ENCODE results near the gene POC1A. TPM values are rescaled to one million over a fixed set of nuclear protein-coding genes. Genes with fewer than 3 reads are reported as not detected.

Gene POC1A
- total and polyA plus RNA-seq, 2 of the 8 experiments (the other 6 are each of a cell fraction or from before 2014, with no cell fraction given): 35.7 to 39.2 TPM

DNA sequence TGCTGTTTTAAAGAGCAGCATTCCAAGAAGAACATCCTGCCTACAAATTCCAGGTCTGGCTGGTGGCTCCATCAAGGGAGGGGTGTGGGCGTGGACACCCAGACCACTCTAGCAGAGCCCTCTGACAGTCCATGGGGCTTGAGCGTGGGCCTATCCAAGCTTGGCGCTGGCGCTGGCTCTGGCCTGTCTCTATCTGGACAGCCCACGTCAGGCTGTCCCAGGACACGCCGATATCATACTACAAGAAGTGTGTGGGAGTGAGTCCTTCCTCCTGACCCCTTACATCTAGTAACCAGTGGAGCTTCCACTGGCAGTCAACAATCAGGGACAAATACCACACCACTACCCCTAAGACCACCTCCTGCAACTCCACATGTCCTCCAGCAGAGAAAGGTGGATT is 80.7 kb downstream of the POC1A start:
- 98% methylated on average over 6 of the region's 7 CpGs; no CpG with 5 or more reads in 1 of the 2 experiments for WGBS, 2 experiments (ENCODE audit: extremely low coverage in 1 of 2, insufficient coverage in 1 of 2, insufficient read length in 1 of 2, insufficient replicate concordance in 2 of 2, low coverage in 1 of 2, low lambda C conversion rate in 2 of 2, missing lambda C conversion rate in 1 of 2)
- Histone ChIP-seq H2BK5ac (ENCODE audit: low read depth, low read length) (no peak overlapping the region), H4K5ac (ENCODE audit: insufficient read length, low read depth, low read length) (no peak overlapping the region), H3K4ac (replicated peaks; ENCODE audit: insufficient read length, low read depth, low read length) (no peak overlapping the region), H3K23me2 (ENCODE audit: low read depth, low read length) (no peaks in the 10 kb centered on the region), H3K79me2 (ENCODE audit: control insufficient read depth in 1 of 2, insufficient read depth in 2 of 2, low read length in 2 of 2) (no peaks in the 10 kb centered on the region), H3K36me3 (ENCODE audit: control insufficient read depth in 2 of 4, insufficient read depth in 4 of 4, low read length in 3 of 4) (peaks cover 0 to 12% (median 3%) of the 10 kb centered on the region in 4 experiments; a peak in 5 of 8 replicates), H2BK12ac (ENCODE audit: low read depth, low read length) (no peak overlapping the region), H3K27me3 (replicated peaks in 1 of 4; ENCODE audit: control insufficient read depth in 3 of 4, extremely low read depth in 1 of 4, insufficient read depth in 3 of 4, low read length in 3 of 4) (no peaks in the 10 kb centered on the region), H2AFZ (ENCODE audit: low read length) (no peak overlapping the region), H3K4me3 (ENCODE audit: extremely low read depth in 1 of 4, insufficient read depth in 2 of 4, low read depth in 3 of 4, low read length in 4 of 4) (no peak overlapping the region), H3K18ac (ENCODE audit: extremely low read depth, low read length) (no peak overlapping the region), H3K79me1 (ENCODE audit: low read depth, low read length) (no peaks in the 10 kb centered on the region; the same call in 1 of the 2 replicates), H3K14ac (ENCODE audit: insufficient read length) (no peak overlapping the region), H3K56ac (replicated peaks; ENCODE audit: insufficient read length, low read depth, low read length) (no peak overlapping the region), H2BK120ac (replicated peaks; ENCODE audit: low read depth, low read length) (no peak overlapping the region), H3K9me3 (ENCODE audit: insufficient read depth in 2 of 2, low read depth in 1 of 2, low read length in 1 of 2) (no peaks in the 10 kb centered on the region), H4K20me1 (replicated peaks in 1 of 2; ENCODE audit: control insufficient read depth in 1 of 2, insufficient read depth in 2 of 2, low read length in 2 of 2) (peaks cover 0 to 3% of the 10 kb centered on the region in 2 experiments), H2AK5ac (ENCODE audit: low read depth, low read length) (no peak overlapping the region), H3K4me2 (ENCODE audit: insufficient read depth in 1 of 2, low read depth in 2 of 2, low read length in 2 of 2) (no peak overlapping the region), H3K23ac (ENCODE audit: insufficient read length) (no peak overlapping the region), H2BK20ac (ENCODE audit: low read length) (no peak overlapping the region), H3K4me1 (replicated peaks in 1 of 4; ENCODE audit: control insufficient read depth in 3 of 4, insufficient read depth in 4 of 4, low read length in 3 of 4) (no peaks in the 10 kb centered on the region; a peak in 2 of 7 replicates), H2BK15ac (ENCODE audit: low read length) (no peak overlapping the region), H4K8ac (ENCODE audit: extremely low read depth, insufficient read depth, low read length) (no peak overlapping the region; the same call in 1 of the 2 replicates), H3K27ac (ENCODE audit: low read depth, low read length) (no peak overlapping the region), H4K91ac (replicated peaks; ENCODE audit: insufficient read length, low read length) (no peak overlapping the region), H3K9ac (replicated peaks in 1 of 4; ENCODE audit: extremely low read depth in 1 of 4, low read depth in 3 of 4, low read length in 3 of 4) (no peak overlapping the region)
- no peak for TF ChIP-seq MAFK (IDR thresholded peaks at IDR 0.05; ENCODE audit: low read depth, low read length)
- no peak for TF ChIP-seq SUZ12 (IDR thresholded peaks at IDR 0.05; ENCODE audit: low read length)
- TF ChIP-seq SIX5 (IDR thresholded peaks at IDR 0.05; ENCODE audit: low read depth, low read length): no peak
- TF ChIP-seq BRCA1 (IDR thresholded peaks at IDR 0.05; ENCODE audit: low read depth, low read length): no peak
- no peak for TF ChIP-seq TCF12 (IDR thresholded peaks at IDR 0.05; ENCODE audit: low read depth, low read length)
- DNase-seq (ENCODE audit: low read depth in 1 of 2, low spot score in 2 of 2): no peak
- FAIRE-seq: no peak
- CTCF ChIA-PET (ENCODE audit: partially characterized antibody): interaction anchor here (1.0 to 2.9 kb wide), 8 partner anchors 12 to 71 kb away, joined by 3 to 15 read pairs (median 4); no protein-coding TSS in a partner anchor
- POLR2A ChIA-PET (ENCODE audit: partially characterized antibody): interaction anchor here (1.0 to 2.2 kb wide), 4 partner anchors 10 to 45 kb away, joined by 3 to 5 read pairs (median 4); no protein-coding TSS in a partner anchor

Measured in H1 (cell line).